ENCODE results near the gene CCL4. TPM values are rescaled to one million over a fixed set of nuclear protein-coding genes. Genes with fewer than 3 reads are reported as not detected.

CCL4 gene
- total RNA-seq, 2 experiments from 2014 or later: 0.09 TPM; not detected in 1

DNA sequence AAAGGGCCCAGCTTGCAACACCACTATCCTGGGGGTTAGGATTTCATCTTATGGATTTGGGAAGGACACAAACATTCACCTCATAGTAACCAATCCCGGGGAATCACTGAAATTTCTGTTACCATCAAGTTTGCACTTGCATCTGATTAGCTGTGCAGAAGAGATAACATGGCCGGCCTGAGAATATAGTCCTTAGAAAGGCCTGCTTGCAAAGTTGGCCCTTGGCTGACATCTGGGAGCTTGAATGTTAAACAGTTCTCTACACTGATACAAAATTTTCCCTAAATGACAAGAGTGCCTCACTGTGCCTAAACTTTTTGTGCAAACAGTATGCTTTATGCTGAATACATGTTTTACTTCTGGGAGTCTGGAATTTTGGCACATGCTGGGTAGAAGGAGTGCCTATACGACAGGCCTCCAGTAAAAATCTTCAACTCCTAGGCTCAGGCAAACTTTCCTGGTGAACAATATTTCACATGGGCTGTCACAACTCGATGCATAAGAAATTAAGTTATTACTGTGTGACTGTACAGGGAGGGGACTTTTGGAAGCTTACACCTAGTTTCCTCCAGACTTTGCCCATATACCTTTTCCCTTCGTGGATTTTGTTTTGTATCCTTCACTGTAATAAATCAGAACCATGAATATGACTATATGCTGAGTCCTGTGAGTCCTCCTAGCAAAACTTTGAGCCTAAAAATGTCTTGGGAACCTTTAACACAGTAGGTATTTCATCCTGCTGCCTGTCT is 41.5 kb downstream of the CCL4 start:
- CTCF ChIA-PET (ENCODE audit: unreplicated experiment): interaction anchor here (0.8 kb wide), 1 partner anchor 176 kb away, joined by 3 read pairs; no protein-coding TSS in a partner anchor
- no peaks in the 10 kb centered on the region for H3K9me3 ChIP-seq (ENCODE audit: low read length)
- TF ChIP-seq, protein P1, sequence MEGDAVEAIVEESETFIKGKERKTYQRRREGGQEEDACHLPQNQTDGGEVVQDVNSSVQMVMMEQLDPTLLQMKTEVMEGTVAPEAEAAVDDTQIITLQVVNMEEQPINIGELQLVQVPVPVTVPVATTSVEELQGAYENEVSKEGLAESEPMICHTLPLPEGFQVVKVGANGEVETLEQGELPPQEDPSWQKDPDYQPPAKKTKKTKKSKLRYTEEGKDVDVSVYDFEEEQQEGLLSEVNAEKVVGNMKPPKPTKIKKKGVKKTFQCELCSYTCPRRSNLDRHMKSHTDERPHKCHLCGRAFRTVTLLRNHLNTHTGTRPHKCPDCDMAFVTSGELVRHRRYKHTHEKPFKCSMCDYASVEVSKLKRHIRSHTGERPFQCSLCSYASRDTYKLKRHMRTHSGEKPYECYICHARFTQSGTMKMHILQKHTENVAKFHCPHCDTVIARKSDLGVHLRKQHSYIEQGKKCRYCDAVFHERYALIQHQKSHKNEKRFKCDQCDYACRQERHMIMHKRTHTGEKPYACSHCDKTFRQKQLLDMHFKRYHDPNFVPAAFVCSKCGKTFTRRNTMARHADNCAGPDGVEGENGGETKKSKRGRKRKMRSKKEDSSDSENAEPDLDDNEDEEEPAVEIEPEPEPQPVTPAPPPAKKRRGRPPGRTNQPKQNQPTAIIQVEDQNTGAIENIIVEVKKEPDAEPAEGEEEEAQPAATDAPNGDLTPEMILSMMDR (conservative IDR thresholded peaks at IDR 0.05; ENCODE audit: low read length): no peak
- no peak for TF ChIP-seq EZH2phosphoT487 (IDR thresholded peaks at IDR 0.05; ENCODE audit: borderline replicate concordance, low read depth, low read length)
- no peaks in the 10 kb centered on the region for H3K79me2 ChIP-seq (ENCODE audit: insufficient read depth, low read depth, low read length)
- H3K9me2 ChIP-seq (ENCODE audit: insufficient read depth, low read length): no peaks in the 10 kb centered on the region
- H3K4me3 ChIP-seq (ENCODE audit: low read depth, low read length, poor library complexity, severe bottlenecking): no peak overlapping the region
- H2AFZ ChIP-seq (ENCODE audit: low read length): no peak overlapping the region
- POLR2A ChIA-PET: interaction anchor here (1.2 kb wide), 1 partner anchor 11 kb away, joined by 7 read pairs; no protein-coding TSS in a partner anchor
- no peak overlapping the region for H3K27ac ChIP-seq (ENCODE audit: low read depth, low read length, poor library complexity, severe bottlenecking)
- intact Hi-C loops (cut with micrococcal nuclease; ENCODE audit: unreplicated experiment): no loop called here
- DNase-seq (ENCODE audit: low spot score): no peak
- no peaks in the 10 kb centered on the region for H3K36me3 ChIP-seq (ENCODE audit: insufficient read depth, low read length)
- BruUV-seq (replicated peaks): no TSS peak
- no peaks in the 10 kb centered on the region for H4K20me1 ChIP-seq (ENCODE audit: insufficient read depth, low read length)
- H3K4me2 ChIP-seq (ENCODE audit: low read length): no peak overlapping the region
- no peaks in the 10 kb centered on the region for H3K4me1 ChIP-seq (ENCODE audit: insufficient read depth, low read length, poor library complexity, severe bottlenecking)

DNA sequence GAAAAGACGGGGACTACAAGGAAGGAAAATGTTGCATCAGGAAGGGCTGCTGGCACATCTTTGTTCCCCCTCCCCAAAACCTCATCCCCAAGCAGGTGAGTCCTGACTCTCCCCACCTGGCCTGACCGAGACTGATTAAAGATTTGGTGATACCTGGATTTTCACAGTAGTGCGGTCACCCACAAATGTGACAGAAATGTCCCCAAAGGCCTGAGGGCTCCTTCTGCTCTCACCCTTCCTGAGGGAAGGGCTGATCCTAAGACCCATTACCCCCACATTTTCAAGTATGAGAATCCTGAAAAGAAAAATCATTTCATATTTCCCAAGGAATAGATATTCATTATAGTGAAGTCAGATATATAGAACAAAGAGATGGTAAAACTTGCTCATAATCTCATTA is 44.0 kb downstream of the CCL4 start:
- Histone ChIP-seq H3K4me2 (ENCODE audit: low read length) (no peak overlapping the region), H3K27ac (ENCODE audit: low read depth, low read length, poor library complexity, severe bottlenecking) (no peak overlapping the region), H3K4me1 (ENCODE audit: insufficient read depth, low read length, poor library complexity, severe bottlenecking) (no peaks in the 10 kb centered on the region), H3K9me2 (ENCODE audit: insufficient read depth, low read length) (no peaks in the 10 kb centered on the region), H3K9me3 (ENCODE audit: low read length) (no peaks in the 10 kb centered on the region), H4K20me1 (ENCODE audit: insufficient read depth, low read length) (no peaks in the 10 kb centered on the region), H3K79me2 (ENCODE audit: insufficient read depth, low read depth, low read length) (no peaks in the 10 kb centered on the region), H3K36me3 (ENCODE audit: insufficient read depth, low read length) (no peaks in the 10 kb centered on the region), H3K4me3 (ENCODE audit: low read depth, low read length, poor library complexity, severe bottlenecking) (no peak overlapping the region), H2AFZ (ENCODE audit: low read length) (no peak overlapping the region)
- BruUV-seq (replicated peaks): no TSS peak
- intact Hi-C loops (cut with micrococcal nuclease; ENCODE audit: unreplicated experiment): no loop called here
- no peak for TF ChIP-seq EZH2phosphoT487 (IDR thresholded peaks at IDR 0.05; ENCODE audit: borderline replicate concordance, low read depth, low read length)
- TF ChIP-seq, protein P1 (conservative IDR thresholded peaks at IDR 0.05; ENCODE audit: low read length): no peak
- POLR2A ChIA-PET: interaction anchor here (0.6 to 0.9 kb wide), 2 partner anchors 17 to 176 kb away, joined by 3 read pairs; no protein-coding TSS in a partner anchor
- no peak for DNase-seq (ENCODE audit: low spot score)
- CTCF ChIA-PET (ENCODE audit: unreplicated experiment): no interaction called here
